ENCODE measurements around the gene CHCHD10. TPM values are rescaled to one million over a fixed set of nuclear protein-coding genes. Genes with fewer than 3 reads are reported as not detected.

CHCHD10 gene
- total RNA-seq, 1 experiment from 2014 or later = 198 TPM

GRCh38 chr22:23789121-23789520 lies 21.3 kb upstream of the CHCHD10 start:
- DNase-seq (ENCODE audit: low spot score) (no peak), ATAC-seq (no peak)
- H3K27ac Mint-ChIP-seq = peak overlapping the region; percentile 61
- ChIA-PET CTCF (interaction anchor here (0.8 to 2.4 kb wide), 6 partner anchors 18 to 105 kb away, joined by 3 to 17 read pairs (median 4); partner anchors contain the start of genes CHCHD10 and MIF), POLR2A (no interaction called here)
- H3K36me3 Mint-ChIP-seq = peaks cover 32% of the 10 kb centered on the region
- H3K27me3 Mint-ChIP-seq (ENCODE audit: low read depth) = no peaks in the 10 kb centered on the region
- H3K4me3 Mint-ChIP-seq = peak overlapping the region; percentile 60
- no peaks in the 10 kb centered on the region for H3K9me3 Mint-ChIP-seq
- H3K4me1 Mint-ChIP-seq = peaks cover 30% of the 10 kb centered on the region
- TF ChIP-seq STAT6 (CRISPR knock-in tag; conservative IDR thresholded peaks at IDR 0.05; ENCODE audit: low read depth) (no peak), KAT7 (CRISPR knock-in tag; IDR thresholded peaks at IDR 0.05; ENCODE audit: borderline replicate concordance) (no peak), ESRRA (CRISPR knock-in tag; IDR thresholded peaks at IDR 0.05; ENCODE audit: borderline replicate concordance) (no peak), CDX4 (CRISPR knock-in tag; IDR thresholded peaks at IDR 0.05; ENCODE audit: borderline replicate concordance) (no peak), ZNF317 (CRISPR knock-in tag; IDR thresholded peaks at IDR 0.05; ENCODE audit: borderline replicate concordance, low read depth) (no peak), ZNF281 (CRISPR knock-in tag; IDR thresholded peaks at IDR 0.05) (no peak), FOXK1 (CRISPR knock-in tag; IDR thresholded peaks at IDR 0.05) (no peak), CREB1 (CRISPR knock-in tag; IDR thresholded peaks at IDR 0.05) (no peak), MAX (CRISPR knock-in tag; IDR thresholded peaks at IDR 0.05) (no peak), NFE2L1 (CRISPR knock-in tag; IDR thresholded peaks at IDR 0.05) (no peak), ZNF416 (CRISPR knock-in tag; IDR thresholded peaks at IDR 0.05) (no peak), ZNF532 (CRISPR knock-in tag; IDR thresholded peaks at IDR 0.05; ENCODE audit: borderline replicate concordance) (no peak), SOX15 (CRISPR knock-in tag; IDR thresholded peaks at IDR 0.05) (no peak), JUN (CRISPR knock-in tag; IDR thresholded peaks at IDR 0.05) (no peak), PREB (CRISPR knock-in tag; IDR thresholded peaks at IDR 0.05; ENCODE audit: borderline replicate concordance) (no peak), NR2C2 (CRISPR knock-in tag; IDR thresholded peaks at IDR 0.05) (no peak), AFF4 (CRISPR knock-in tag; IDR thresholded peaks at IDR 0.05; ENCODE audit: borderline replicate concordance) (no peak), GABPB1 (CRISPR knock-in tag; IDR thresholded peaks at IDR 0.05) (no peak), ELF4 (CRISPR knock-in tag; IDR thresholded peaks at IDR 0.05; ENCODE audit: low read depth) (no peak)
